NCI-H748 (cell line): ENCODE results near the gene UTP3.
"Not testable (repeated sequence)": the region's sequence is repeated elsewhere in the genome, so short reads cannot be mapped to it uniquely, and the experiment has no call there.

ENCODE experiments used
- DNase-seq: peaks from one replicate; lab custom pipeline; 2025; ENCODE audit not compliant: unreplicated experiment; lab: John Stamatoyannopoulos, UW

The UTP3 gene

DNA sequence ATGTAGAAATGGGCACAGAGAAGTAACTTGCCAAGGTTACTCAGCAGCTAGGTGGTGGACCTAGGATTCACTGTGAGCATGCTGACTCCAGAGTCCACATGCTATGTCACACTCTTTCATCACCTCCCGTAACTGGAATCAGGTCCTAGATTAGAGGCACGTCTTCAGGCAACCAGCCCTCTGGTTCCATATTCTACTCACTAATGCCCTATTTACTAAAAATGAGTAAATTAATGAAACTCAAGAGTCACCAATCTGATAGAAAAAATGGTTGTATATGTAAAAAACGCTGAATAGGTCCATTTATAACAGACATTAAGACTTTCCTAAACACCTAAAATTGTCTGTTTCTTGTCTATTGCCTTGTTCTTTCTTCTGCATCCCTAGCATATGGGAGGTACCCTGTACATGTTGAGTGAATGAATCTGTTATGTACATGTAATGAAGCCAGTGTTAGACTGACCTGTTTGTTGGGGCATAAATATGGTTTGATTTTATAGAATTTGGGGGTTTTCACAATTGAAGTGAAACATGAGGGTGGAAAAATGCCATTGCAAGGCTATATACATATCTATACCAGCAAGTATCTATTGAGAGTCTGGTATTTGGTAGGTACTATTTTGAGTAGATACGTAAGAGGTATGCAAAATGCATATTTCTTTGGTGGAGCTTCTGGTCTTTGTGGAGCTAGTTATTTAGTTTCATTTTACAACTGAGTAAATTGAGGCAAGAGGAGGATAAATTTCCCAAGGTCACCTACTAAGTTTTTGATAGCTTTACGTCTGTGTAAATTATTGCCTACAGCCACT is 26.0 kb downstream of the UTP3 start:
- DNase-seq: no peak

DNA sequence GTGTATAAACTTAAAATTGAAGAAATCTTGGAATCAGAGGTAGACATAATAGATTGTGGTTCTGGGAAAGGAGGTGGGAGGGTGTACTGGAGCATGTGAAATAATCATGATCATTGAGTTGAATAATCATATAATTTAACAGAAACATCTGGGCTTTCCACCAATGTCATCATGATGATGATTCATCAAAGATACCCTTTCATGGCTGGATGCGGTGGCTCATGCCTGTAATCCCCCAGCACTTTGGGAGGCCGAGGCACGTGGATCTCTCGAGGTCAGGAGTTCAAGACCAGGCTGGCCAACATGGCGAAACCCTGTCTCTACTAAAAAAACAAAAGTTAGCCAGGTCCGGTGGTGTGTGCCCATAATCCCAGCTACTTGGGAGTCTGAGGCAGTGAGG is 26.8 kb downstream of the UTP3 start:
- no peak for DNase-seq

DNA sequence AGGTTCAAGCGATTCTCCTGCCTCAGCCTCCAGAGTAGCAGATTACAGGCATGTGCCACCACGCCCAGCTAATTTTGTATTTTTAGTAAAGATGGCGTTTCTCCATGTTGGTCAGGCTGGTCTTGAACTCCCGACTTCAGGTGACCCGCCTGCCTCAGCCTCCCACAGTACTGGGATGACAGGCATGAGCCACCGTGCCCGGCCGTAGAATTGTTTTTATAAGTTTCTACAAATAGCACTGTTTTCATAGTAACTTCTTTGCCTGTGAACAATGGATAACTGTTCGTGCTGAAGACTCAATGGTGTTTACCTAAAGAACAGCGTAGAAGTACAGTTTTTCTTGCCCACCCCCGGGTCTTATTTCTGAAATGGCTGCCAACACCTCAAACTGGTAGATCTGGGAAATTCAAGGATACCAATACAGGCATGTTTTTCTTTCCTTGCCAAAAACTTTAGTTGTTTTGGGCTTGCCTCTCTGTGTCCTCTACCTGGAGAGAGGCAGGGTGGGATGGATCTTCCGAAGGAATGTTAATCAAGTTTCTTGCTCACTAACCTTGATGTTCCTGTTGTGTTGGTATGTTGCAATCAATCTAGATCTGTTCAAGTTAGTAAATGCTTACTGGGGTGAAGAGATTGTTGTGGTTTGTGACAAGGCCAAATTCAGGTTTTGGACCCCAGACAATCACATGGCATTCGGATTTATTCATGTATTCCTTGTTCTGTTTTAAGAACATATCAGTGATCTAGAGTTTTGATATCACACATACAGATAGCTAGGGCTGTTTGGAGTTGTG is 30.7 kb downstream of the UTP3 start:
- no peak for DNase-seq

DNA sequence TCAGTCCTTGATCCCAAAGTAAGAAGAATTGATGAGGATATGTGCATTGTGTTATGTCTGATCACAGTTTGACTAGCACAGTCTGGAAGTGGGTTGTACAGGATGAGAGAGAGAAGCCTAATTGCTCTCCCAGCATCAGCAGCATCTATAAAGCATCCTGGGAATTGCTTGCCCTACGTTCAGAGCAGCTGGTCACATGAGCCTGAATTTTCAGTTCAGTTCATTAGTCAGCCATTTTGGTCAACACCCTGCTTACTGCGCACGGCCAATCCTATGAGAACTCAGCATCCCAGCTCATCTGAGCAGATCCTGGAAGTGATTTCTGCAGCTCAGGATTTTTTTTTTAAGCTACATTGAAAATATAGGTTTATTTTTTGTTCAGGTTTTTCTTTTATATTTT is 33.4 kb downstream of the UTP3 start, which contains the start of gene RUFY3:
RUFY3 (plus strand) TSS at position 218 of the 400 bp plus-strand sequence. CDS start 610 bp downstream, outside the sequence.
- DNase-seq: peak; percentile 93

DNA sequence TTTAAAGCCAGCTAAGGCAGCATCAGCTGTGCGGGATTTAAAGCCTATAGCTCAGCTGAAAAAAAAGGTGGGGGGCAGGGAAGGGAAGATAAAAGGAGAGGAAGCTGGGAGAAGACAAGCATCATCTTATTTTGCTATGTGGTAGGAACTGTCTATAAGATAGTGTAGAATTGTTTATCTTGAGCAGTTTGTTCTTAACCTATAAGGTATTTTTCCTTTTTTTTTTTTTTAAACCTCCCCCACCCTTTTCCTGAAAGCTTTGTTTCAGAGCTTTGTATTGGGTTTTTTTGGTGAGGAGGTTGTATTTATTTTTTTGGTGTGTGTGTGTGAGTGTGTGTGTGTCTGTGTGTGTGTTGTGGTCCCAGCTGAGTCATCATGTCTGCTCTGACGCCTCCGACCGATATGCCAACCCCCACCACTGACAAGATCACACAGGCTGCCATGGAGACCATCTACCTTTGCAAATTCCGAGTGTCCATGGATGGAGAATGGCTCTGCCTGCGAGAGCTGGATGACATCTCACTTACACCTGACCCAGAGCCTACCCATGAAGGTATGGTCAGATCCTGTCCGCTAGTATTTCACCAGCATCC is 34.0 kb downstream of the UTP3 start:
- peak; percentile 88 for DNase-seq

DNA sequence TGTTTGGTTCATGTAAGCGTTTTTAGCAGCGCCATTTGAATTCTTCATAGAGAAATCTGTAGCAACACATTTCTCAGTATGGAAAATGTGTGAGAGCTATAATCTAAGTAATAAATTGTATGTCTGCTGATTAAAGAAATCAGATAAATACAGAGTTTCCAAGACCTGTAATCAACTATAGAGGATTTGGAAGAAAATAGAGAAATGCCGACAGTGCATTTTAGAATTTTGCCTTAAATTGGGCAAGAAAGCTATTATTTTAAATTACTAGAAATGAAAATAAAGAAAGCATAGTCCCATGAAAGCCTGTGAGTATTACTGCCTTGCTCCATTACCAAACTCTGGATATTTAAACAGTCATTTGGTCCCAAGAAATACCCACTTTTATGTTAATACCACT is 36.1 kb downstream of the UTP3 start:
- no peak for DNase-seq

DNA sequence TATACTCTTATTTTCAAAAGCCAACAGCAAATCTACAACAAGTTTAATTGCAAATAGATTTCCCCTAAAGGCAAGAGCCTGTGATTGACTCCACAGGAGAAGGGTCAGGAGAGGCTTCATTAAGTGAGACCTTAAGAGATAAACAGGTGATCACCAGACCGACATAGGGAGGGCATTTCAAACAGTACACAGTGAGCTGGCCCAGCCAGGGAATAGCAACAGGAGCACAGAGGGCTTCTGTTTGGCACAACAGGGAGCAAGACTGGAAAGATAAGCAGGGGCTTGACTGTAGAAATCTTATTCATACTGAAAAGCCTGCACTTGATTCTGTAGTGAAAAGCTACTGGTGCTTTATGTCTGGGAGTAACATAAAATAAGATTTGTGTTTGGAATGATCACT is 37.3 kb downstream of the UTP3 start:
- no peak for DNase-seq

DNA sequence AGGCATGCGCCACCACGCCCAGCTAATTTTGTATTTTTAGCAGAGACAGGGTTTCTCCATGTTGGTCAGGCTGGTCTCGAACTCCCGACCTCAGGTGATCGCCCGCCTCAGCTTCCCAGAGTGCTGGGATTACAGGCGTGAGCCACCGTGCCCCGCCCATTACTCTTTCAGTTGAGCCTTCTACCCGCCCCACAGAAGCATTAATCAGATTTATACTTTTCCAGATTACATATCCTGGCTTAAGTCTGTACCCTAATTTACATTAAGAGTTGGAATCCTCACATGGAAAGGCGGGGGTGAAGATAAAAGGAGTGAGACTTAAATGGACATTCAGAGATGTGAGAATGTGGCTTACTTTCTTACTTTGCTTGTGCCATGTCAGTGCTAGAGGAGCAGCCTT is 38.2 kb downstream of the UTP3 start:
- not testable (repeated sequence) for DNase-seq

DNA sequence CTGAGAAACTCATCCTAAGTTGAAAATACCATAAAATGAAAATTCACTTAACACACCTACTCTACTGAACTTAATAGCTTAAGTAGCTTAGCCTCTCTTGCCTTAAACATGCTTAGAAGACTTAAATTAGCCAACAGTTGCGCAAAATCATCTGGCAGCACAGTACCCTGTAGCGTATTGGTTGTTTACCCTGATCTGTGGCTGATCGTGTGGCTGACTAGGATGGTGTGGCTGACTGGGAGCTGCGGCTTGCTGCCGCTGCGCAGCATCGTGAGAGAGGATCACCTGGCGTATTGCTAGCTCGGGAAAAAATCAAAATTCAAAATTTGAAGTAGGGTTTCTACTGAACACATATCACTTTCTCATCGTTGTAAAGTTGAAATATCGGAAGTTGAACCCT is 39.8 kb downstream of the UTP3 start:
- no peak for DNase-seq

DNA sequence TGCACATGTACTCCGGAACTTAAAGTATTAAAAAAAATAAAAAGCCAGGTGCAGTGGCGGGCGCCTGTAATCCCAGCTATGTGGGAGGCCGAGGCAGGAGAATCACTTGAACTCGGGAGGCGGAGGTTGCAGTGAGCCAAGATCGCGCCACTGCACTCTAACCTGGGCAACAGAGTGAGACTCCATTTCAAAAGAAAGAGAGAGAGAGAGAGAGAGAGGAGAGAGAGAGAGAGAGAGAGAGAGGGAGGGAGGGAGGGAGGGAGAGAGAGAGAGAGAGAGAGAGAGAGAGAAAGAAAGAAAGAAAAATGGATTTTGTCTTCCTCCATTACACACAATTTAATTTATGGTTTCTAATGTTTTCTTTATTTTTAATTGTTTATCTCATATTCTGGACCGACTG is 44.5 kb downstream of the UTP3 start:
- DNase-seq: not testable (repeated sequence)

DNA sequence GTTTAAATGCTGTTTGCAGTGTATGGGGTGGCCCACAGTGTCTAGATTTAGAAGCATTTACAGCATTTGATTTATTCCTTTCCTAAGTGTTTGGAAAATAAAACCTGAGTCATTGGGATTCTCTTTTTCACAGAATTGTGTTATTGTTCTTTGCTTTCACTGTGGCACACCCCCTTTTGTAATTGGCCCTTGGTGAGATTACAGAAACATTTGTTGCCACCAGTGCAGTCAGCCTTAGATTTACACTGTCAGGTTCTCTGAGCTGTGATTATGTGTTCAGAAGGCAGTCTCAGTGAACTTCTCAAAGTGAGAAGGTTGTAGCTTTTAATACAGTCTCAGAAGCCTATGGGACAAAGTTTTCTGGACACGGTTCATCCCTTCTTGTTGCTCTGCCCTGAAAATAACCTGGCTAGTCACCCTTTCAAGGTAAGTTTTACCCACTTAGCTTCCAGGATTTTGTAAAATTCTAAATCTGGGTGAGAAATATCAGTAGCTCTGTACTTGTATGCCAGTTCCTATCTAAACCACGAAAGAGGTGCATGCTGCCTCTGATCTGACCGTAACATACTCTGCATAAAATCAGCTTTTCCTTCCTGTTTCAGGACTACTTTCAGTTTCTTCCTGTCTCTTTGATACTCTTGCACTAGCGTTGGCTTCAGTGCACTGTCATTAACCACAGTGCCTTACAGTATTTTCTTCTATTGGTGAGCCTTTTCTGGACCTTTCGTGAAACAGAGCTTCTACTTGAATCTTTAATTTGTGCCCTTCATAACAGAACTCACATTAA is 46.0 kb downstream of the UTP3 start:
- no peak for DNase-seq

DNA sequence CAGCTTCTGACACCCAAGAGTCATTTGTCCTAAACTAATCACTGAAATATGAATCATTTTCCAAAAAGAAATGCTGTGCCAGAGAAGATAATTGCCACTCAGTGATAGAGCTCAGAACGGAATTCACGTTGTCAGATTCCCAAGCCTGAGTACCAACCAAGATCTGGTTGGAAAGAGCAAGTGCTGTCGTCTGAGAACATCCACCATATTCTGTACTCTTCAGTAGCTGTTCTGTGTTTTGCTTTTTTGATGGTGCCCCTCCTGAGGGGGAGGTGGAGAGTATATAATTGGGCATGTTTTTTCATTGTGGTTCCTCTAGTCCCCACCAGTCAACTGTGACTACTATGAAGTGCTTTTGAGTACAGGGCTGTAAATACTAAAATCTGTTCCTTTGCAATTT is 46.6 kb downstream of the UTP3 start:
- DNase-seq: no peak

DNA sequence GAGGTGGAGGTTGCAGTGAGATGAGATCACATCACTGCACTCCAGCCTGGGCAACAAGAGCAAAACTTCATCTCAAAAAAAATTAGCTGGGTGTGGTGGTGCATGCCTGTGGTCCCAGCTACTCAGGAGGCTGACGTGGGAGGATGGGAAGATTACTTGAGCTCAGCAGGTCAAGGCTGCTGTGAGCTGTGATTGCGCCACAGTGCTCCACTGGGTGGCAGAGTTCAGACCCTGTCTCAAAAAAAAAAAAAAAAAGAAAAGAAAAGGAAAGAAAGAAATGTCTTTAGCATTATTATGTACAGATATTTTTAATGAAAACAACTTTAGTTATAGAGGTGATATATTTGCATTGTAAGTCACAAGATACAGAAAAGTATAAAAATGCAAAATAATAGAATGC is 47.6 kb downstream of the UTP3 start:
- DNase-seq: not testable (repeated sequence)

DNA sequence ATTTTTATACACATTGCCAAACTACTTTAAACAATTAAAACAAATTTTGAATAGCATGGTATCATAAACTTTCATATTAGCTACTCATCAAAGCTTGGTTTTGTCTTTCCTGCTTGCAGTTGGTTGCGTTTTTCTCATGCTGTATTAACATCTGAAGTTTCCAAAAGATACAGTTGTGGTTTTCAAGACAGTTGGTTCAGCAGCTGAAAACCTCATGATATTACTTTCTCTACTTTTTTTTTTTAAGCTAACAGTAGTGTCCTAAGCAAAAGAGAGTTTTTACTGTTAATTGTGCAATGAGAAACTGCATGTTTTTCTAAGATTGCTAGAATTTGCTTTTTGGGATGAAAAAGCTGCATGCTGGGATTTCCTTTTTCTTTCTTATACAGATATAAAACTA is 48.7 kb downstream of the UTP3 start:
- DNase-seq: no peak

DNA sequence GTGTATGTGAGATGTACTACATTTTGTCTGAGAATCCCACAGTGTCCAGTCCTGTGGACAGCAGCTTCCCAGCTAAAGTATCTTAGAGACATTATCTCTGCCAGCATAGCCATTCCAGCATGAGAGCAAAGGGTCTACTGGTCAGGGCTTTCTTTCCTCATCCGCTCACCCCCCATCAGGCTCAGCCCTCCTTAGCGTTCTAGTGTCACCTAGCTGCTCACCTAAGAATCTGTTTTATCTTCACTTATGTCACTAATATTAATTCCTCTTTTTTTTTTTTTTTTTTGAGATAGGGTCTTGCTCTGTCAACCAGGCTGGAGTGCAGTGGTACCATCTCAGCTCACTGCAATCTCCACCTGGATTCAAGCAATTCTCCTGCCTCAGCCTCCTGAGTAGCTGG is 49.1 kb downstream of the UTP3 start:
- DNase-seq: no peak

DNA sequence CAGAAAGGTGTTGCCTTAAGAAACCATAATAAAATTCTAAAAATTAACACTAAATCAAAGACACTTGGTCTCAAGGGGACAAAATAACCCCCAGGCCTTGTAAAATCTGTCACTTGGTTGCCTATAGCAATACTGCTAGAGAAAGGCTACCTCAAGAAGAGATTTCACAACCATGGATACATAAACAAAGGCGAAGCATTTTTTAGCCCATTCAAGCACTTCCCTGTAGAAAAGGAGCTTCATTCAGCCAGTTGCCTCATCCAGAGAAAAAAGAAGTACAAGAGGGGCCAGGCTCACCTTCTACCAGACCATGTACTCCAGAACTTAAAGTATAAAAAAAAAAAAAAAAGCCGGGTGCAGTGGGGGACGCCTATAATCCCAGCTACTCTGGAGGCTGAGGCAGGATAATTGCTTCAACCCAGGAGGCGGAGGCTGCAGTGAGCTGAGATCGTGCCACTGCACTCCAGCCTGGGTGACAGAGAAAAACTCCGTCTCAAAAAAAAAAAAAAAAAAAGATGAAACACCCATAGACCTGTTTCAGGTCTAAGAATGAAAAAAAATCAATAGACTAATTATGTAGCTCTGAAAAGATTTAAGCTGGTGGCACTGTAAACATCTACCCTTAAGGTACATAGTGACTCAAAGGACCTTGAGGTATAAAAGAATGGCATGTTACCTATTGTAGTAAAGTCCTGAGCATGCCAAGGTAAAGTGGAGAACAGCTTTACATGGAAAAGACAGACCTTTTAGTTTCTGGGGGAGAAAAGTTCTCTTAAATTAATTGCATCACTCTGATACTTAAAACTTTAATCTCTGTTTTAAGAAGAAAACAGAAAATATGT is 51.4 kb downstream of the UTP3 start:
- no peak for DNase-seq
